GM18505 (cell line): ENCODE results near the gene WDR35.

ENCODE experiments used
- ATAC-seq: cut with Tn5 transposase; IDR thresholded peaks from one replicate; pipeline ENCODE4 v1.9.1; 2021; ENCODE audit not compliant: unreplicated experiment
- POLR2A ChIP-seq: IDR thresholded peaks from 4 replicates; pipeline ENCODE4 v1.6.1; 2011; ENCODE audit warnings: borderline replicate concordance; ENCODE audit not compliant: insufficient read depth, insufficient read length; ENCODE audit errors: extremely low read depth

The WDR35 gene

GRCh38 chr2:19868701-19869580, 121.0 kb downstream of the WDR35 start:
- ATAC-seq = peak; percentile 70

GRCh38 chr2:19868224-19868623, 121.7 kb downstream of the WDR35 start:
- no peak for TF ChIP-seq POLR2A
- ATAC-seq = no peak

More at GRCh38 chr2:19868701-19869580, 121.0 kb downstream of the WDR35 start:
- peak; percentile 50 for TF ChIP-seq POLR2A

GRCh38 chr2:19866771-19867170, 123.1 kb downstream of the WDR35 start:
- no peak for ATAC-seq
- TF ChIP-seq POLR2A = no peak

- ATAC-seq = peak; percentile 36
- no peak for TF ChIP-seq POLR2A
These were observed 124.8 kb downstream of the WDR35 start for GRCh38 chr2:19865151-19865550.

GRCh38 chr2:19864381-19864780, 125.5 kb downstream of the WDR35 start:
- no peak for ATAC-seq
- no peak for TF ChIP-seq POLR2A

- peak; percentile 66 for ATAC-seq
- TF ChIP-seq POLR2A = no peak
These were observed 126.4 kb downstream of the WDR35 start for GRCh38 chr2:19863303-19864041.

GRCh38 chr2:19861813-19862212, 128.1 kb downstream of the WDR35 start:
- ATAC-seq = no peak
- TF ChIP-seq POLR2A = no peak
